ENCODE results near the gene TMTC1.

TMTC1 gene

GRCh38 chr12:29738365-29738764 lies 45.4 kb downstream of the TMTC1 start:
- DNase-seq, result no peak

- no peak for DNase-seq
Observed at GRCh38 chr12:29737644-29738043, 46.1 kb downstream of the TMTC1 start.

- DNase-seq, result no peak
Observed at GRCh38 chr12:29735604-29736003, 48.1 kb downstream of the TMTC1 start.

DNA sequence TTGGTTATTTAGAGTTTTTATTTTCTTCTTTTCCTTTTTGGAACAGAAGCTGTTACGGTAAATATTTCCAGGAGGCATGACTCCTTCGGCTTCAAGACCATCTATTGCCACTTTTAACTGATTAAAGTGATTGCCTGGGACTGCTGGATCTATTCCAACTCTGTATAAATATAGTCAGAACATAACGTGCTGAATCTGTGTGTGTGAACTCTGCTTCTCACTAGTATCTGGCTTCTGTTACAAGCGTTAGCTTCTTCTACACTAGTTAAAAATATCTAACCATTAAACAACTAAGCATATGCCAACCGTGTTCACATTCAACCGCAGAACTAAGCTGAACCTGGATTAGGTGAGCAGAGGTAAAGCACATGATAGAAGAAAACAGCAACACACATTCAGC lies 49.0 kb downstream of the TMTC1 start:
- no peak for DNase-seq

- DNase-seq, result no peak
Observed at GRCh38 chr12:29734305-29734704, 49.4 kb downstream of the TMTC1 start.

DNA sequence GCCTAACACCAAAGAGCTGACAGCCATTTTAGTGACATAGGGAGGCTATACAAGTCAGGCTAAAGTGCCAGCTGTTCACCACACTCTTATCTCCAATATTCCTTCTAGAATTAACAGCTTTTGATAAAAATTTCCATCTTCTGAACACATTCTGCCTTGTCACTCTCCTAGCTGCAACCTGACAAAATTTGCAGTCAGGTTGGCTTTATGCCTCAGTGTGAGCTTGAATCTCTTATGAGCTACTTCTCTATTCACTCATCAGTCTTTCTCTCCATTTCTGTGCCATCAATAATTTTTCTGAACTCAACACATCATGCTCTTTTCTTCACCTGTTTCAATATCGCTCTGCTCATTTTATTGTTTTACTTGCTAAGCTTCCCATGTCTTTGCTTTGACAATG lies 50.2 kb downstream of the TMTC1 start:
- no peak for DNase-seq

DNA sequence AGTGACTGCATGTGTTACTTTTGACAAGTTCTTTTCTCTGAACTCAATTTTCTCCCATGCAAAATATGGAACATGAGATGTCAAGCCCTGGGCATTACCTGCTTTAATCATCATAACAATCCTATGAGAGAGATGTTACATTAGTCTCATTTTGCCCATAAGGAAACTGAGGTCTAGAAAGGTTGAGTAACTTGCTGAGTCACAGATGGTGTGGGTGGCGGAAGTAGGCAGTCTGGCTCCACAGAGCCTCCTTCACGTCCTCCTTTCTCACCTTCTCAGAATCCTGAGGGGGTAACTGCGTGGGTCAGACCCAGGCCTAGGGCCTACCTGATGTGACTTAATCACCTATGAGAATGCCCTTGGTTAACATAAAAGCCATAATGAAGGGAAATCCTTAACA lies 50.7 kb downstream of the TMTC1 start:
- DNase-seq, result no peak

- no peak for DNase-seq
Observed at GRCh38 chr12:29732593-29732992, 51.1 kb downstream of the TMTC1 start.

- no peak for DNase-seq
Observed at GRCh38 chr12:29732191-29732590, 51.6 kb downstream of the TMTC1 start.

- no peak for DNase-seq
Observed at GRCh38 chr12:29731591-29731990, 52.2 kb downstream of the TMTC1 start.

GRCh38 chr12:29730481-29730880 lies 53.3 kb downstream of the TMTC1 start:
- DNase-seq, result no peak

DNA sequence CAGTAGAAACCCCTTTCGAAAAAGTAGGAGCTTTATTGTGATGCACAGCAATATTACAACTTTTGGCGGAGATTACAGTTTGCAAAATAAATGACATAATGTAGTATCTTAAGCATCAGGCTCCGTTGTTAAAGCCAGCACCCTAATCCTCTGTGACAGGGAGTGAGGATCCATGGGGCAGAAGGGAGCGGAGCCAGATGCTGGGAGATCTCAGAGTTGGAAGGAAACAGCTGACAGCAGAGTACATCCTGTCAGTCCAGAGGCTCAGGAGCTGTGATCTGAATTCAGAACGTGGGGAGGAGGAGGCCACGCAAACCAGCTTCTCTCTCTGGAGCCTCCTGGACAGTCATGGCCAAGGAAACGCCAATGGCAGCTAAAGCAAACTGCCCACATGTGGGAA lies 55.7 kb downstream of the TMTC1 start:
- DNase-seq, result no peak

DNA sequence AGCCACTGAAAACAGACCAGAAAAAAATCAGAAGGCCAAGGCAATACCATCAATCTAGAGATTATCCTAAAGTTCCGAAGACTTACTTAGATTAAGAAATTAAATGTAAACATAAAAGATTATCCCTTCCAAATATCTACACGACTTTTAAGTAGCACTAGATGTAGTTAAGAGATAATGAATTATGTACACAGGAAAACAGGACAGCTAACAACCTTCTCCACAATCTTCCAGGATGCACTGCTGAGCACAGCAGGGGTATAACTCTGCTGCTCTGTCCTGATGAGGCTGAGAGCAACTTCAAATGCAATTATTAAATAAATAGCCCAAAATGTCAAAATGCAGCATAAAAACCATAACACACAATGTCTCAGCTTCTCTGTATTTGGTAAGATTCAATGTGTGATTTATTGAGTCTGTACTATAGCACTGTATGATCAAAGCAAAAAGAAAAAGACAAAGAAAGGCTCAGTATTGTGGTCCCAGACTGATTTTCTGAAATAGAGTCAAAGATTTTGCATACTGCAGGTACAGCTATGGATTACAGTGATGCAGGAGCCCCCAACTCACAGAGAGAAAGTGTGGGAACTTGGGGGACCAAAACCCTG lies 56.9 kb downstream of the TMTC1 start:
- DNase-seq, result no peak

DNA sequence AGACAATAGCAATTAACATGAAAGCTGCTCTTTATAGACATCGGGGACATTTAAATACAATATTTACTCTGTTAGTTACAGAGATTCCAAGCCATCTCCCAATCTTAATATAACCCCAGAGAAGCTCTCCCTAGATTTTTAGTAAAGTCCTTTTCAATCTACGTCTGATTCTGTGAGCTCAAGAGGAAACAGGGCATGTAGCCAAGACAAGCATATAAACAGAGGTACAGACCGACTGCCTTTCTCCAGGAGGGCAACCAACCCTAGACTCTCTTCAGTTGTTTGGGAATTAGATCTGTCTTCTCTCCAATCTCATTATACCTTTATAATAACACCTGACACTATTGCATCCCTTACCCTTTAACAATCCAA lies 57.4 kb downstream of the TMTC1 start:
- DNase-seq, result no peak

DNA sequence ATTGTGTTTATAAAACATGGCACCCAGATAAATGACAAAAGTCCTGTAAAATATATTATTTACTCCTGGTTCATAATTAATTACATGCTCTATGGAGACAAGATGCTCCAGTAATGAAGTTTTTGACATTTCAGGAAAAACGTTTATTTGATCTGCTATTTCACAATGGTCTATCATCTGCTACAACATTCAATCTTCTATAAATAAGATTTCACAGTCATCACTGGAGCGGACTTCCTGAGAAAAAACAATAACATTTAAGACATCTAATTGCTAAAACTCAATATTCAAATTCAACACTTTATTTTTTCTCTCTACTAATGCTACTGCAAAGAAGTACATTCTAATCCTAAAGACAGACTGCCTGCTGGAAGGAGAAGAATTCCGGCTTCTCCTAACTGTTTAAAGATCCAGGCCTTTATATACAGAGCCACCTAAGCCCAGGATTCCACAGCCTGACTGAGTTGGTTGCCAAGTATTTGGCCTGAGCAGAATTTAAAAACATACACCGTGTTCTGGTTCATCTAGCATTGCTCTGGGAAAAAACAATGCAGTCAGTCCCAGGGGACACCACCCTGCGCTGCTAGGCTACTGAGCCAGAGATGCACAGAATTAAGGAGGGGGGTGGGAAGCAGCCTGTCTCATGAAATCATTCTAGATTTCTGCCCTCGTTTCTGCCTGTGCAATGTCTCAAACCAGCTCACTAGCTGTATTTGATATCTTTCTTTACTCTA lies 58.0 kb downstream of the TMTC1 start:
- no peak for DNase-seq

DNA sequence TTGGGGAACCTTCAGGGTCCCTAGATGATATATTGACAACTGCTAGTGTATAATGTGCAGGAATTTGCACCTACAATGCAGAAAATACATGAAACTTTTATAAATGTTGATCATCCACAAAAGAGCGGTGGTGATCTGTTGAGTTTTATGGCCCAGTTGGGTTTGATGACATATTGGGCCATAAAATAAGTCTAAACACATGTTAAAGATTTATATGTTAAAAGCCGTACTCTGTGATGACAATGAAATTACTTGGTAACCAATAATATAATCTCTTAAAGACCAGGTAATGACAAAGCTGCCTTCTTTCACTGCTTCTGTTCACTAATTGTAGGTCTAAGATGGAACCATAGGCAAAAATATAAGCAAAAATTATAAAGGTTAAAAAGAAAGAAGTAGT lies 61.6 kb downstream of the TMTC1 start:
- no peak for DNase-seq

- no peak for DNase-seq
Observed at GRCh38 chr12:29719381-29719780, 64.4 kb downstream of the TMTC1 start.

GRCh38 chr12:29717540-29718100 lies 66.1 kb downstream of the TMTC1 start:
- no peak for DNase-seq

DNA sequence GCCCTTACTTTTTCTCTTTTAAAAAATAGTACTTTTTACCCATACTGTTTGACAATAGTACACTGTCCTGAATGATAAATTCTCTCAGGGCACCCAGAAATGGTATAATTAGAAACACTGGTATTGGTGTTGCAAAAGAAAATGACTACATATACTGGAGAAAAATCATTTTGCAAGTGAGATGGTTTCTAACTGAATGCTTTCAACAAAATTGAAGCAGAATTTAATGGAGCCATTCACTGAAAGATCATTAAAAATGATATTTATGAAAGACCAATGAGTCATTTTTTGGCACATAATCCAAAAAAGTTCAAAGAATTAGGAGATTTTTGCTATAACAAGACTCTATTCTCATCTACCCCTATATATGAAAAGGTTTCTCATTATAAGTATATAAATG lies 68.8 kb downstream of the TMTC1 start:
- DNase-seq, result no peak

- DNase-seq, result no peak
Observed at GRCh38 chr12:29713729-29714128, 70.0 kb downstream of the TMTC1 start.

GRCh38 chr12:29711381-29711780 lies 72.4 kb downstream of the TMTC1 start:
- DNase-seq, result no peak

GRCh38 chr12:29710104-29710503 lies 73.6 kb downstream of the TMTC1 start:
- DNase-seq, result no peak

- DNase-seq, result no peak
Observed at GRCh38 chr12:29709496-29710040, 74.2 kb downstream of the TMTC1 start.

- no peak for DNase-seq
Observed at GRCh38 chr12:29709054-29709453, 74.7 kb downstream of the TMTC1 start.
